Loucy (cell line): ENCODE data around the gene MGAT5B.

ENCODE experiments used
- H2AFZ ChIP-seq: fragments of 200-600 bp; sonication (generic); 2 replicates; pipeline ENCODE4 v1.6.0; 2016; ENCODE audit warnings: antibody characterized with exemption, mild to moderate bottlenecking, low read length, moderate library complexity
- H3F3A ChIP-seq: fragments of 200-600 bp; 2 replicates; pipeline ENCODE4 v1.6.0; 2016; ENCODE audit warnings: antibody characterized with exemption, low read depth, mild to moderate bottlenecking
- H3K27me3 ChIP-seq: fragments of 200-600 bp; sonication (generic); 2 replicates; pipeline ENCODE4 v1.6.1; 2014; ENCODE audit warnings: low read length, mild to moderate bottlenecking; ENCODE audit not compliant: insufficient read depth, poor library complexity, severe bottlenecking
- H3K36me3 ChIP-seq: fragments of 200-600 bp; sonication (generic); 2 replicates; pipeline ENCODE4 v1.6.1; 2016; ENCODE audit warnings: low read length; ENCODE audit not compliant: insufficient read depth
- H3K4me1 ChIP-seq: fragments of 200-600 bp; sonication (generic); 2 replicates; pipeline ENCODE4 v1.5.1; 2014; ENCODE audit warnings: low read length, mild to moderate bottlenecking; ENCODE audit not compliant: insufficient read depth, poor library complexity, severe bottlenecking
- H3K4me2 ChIP-seq: fragments of 200-600 bp; sonication (generic); 2 replicates; pipeline ENCODE4 v1.6.0; 2014; ENCODE audit warnings: antibody characterized with exemption, low read length, low read depth, mild to moderate bottlenecking; ENCODE audit not compliant: poor library complexity, severe bottlenecking
- H3K4me3 ChIP-seq: fragments of 200-600 bp; sonication (generic); 2 replicates; pipeline ENCODE4 v1.5.1; 2014; ENCODE audit warnings: low read length, mild to moderate bottlenecking, mixed read lengths; ENCODE audit not compliant: poor library complexity, severe bottlenecking
- H3K79me2 ChIP-seq: fragments of 200-600 bp; sonication (generic); 2 replicates; pipeline ENCODE4 v1.6.1; 2014; ENCODE audit warnings: low read length; ENCODE audit not compliant: insufficient read depth
- H3K9ac ChIP-seq: fragments of 200-600 bp; sonication (generic); 2 replicates; pipeline ENCODE4 v1.6.0; 2014; ENCODE audit warnings: mild to moderate bottlenecking, low read depth, low read length, moderate library complexity; ENCODE audit not compliant: poor library complexity, severe bottlenecking
- H3K9me2 ChIP-seq: fragments of 200-600 bp; sonication (generic); replicated peaks from 2 replicates; pipeline ENCODE4 v1.6.1; 2016; ENCODE audit warnings: low read depth, low read length, mixed read lengths
- H3K9me3 ChIP-seq: fragments of 200-600 bp; sonication (generic); 2 replicates; pipeline ENCODE4 v1.6.1; 2014; ENCODE audit warnings: mild to moderate bottlenecking, antibody characterized with exemption, low read length, low read depth; ENCODE audit not compliant: insufficient read depth
- H4K20me1 ChIP-seq: fragments of 200-600 bp; sonication (generic); 2 replicates; pipeline ENCODE4 v1.6.0; 2014; ENCODE audit warnings: antibody characterized with exemption, low read length, mild to moderate bottlenecking; ENCODE audit not compliant: insufficient read depth, poor library complexity, severe bottlenecking
- EZH2phosphoT487 ChIP-seq: fragments of 200-600 bp; IDR thresholded peaks from 2 replicates; pipeline ENCODE4 v1.6.1; 2018; ENCODE audit warnings: antibody characterized with exemption, mild to moderate bottlenecking, moderate library complexity, borderline replicate concordance
- TF ChIP-seq, protein P1 (sequence below): fragments of 200-600 bp; sonication (generic); conservative IDR thresholded peaks from 2 replicates; pipeline ENCODE4 v1.5.1; 2014; ENCODE audit warnings: mild to moderate bottlenecking, antibody characterized with exemption, low read length

MGAT5B gene

DNA sequence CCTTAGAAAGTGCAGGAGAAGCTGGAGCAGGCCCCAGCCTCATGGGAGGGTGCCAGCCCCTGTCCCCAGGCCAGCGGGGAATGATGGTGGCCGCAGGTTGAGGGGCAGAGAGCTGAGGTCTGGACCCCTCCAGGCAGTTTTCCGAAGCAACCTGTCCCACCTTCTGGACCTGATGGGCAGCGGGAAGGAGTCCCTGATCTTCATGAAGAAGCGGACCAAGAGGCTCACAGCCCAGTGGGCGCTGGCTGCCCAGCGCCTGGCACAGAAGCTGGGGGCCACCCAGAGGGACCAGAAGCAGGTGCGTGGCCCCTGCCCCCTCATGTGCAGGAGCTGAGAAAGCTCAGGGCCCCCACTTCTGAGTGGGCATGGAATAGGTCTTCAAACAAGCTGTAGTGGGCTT is 36.8 kb downstream of the MGAT5B start:
- Histone ChIP-seq H3K79me2 (no peaks in the 10 kb centered on the region), H3K9ac (no peak overlapping the region), H3K36me3 (no peaks in the 10 kb centered on the region), H3K27me3 (no peaks in the 10 kb centered on the region), H3K4me3 (no peak overlapping the region), H4K20me1 (no peaks in the 10 kb centered on the region), H3K9me2 (no peaks in the 10 kb centered on the region), H2AFZ (no peak overlapping the region), H3K9me3 (no peaks in the 10 kb centered on the region), H3F3A (no peaks in the 10 kb centered on the region), H3K4me2 (no peak overlapping the region), H3K4me1 (no peaks in the 10 kb centered on the region)
- no peak for TF ChIP-seq EZH2phosphoT487
- TF ChIP-seq, protein P1, sequence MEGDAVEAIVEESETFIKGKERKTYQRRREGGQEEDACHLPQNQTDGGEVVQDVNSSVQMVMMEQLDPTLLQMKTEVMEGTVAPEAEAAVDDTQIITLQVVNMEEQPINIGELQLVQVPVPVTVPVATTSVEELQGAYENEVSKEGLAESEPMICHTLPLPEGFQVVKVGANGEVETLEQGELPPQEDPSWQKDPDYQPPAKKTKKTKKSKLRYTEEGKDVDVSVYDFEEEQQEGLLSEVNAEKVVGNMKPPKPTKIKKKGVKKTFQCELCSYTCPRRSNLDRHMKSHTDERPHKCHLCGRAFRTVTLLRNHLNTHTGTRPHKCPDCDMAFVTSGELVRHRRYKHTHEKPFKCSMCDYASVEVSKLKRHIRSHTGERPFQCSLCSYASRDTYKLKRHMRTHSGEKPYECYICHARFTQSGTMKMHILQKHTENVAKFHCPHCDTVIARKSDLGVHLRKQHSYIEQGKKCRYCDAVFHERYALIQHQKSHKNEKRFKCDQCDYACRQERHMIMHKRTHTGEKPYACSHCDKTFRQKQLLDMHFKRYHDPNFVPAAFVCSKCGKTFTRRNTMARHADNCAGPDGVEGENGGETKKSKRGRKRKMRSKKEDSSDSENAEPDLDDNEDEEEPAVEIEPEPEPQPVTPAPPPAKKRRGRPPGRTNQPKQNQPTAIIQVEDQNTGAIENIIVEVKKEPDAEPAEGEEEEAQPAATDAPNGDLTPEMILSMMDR: no peak

DNA sequence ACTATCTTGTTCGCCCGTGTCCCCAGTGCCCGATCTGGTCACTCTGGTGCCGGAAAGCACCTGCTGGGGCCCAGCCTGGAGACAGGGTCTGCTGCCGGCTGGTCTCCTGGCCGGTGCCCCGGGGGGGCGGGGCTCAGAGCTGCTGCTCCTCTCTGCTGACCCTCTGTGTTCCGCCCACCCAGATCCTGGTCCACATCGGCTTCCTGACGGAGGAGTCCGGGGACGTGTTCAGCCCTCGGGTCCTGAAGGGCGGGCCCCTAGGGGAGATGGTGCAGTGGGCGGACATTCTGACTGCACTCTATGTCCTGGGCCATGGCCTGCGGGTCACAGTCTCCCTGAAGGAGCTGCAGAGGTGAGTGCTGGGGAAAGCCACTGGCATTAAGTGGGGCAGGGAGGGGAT is 37.6 kb downstream of the MGAT5B start:
- Histone ChIP-seq H3K79me2 (no peaks in the 10 kb centered on the region), H3K9ac (no peak overlapping the region), H3K4me1 (no peaks in the 10 kb centered on the region), H3K9me2 (no peaks in the 10 kb centered on the region), H3K4me3 (no peak overlapping the region), H3K36me3 (no peaks in the 10 kb centered on the region), H4K20me1 (no peaks in the 10 kb centered on the region), H3K27me3 (no peaks in the 10 kb centered on the region), H2AFZ (no peak overlapping the region), H3F3A (no peaks in the 10 kb centered on the region), H3K9me3 (no peaks in the 10 kb centered on the region), H3K4me2 (no peak overlapping the region)
- no peak for TF ChIP-seq EZH2phosphoT487
- TF ChIP-seq, protein P1: no peak

DNA sequence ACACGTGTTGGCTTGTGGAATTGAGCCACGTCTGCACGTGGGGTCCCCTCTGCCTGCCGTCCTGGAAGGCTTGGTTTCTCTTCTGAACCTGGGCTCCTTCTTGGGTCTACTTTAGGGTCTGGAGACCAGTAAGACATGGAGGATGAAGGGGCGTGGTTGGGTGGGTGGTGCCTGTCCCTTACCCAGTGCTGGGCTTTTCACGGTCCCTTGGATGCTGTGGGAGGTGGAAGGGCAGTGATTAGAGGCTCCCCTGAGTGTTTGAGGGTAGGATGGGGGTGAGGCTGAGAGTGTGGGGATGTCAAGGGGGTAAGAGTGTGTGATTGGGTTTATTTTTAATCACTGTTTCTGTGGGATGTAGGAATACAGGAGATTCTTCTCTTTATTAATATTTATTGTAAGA is 38.3 kb downstream of the MGAT5B start:
- TF ChIP-seq, protein P1: no peak
- TF ChIP-seq EZH2phosphoT487: no peak
- Histone ChIP-seq H3F3A (no peaks in the 10 kb centered on the region), H3K4me2 (no peak overlapping the region), H3K79me2 (no peaks in the 10 kb centered on the region), H2AFZ (no peak overlapping the region), H3K36me3 (no peaks in the 10 kb centered on the region), H3K9me3 (no peaks in the 10 kb centered on the region), H3K9me2 (no peaks in the 10 kb centered on the region), H3K9ac (no peak overlapping the region), H4K20me1 (no peaks in the 10 kb centered on the region), H3K4me1 (no peaks in the 10 kb centered on the region), H3K27me3 (no peaks in the 10 kb centered on the region), H3K4me3 (no peak overlapping the region)
